ENCODE data around the gene VWA8.
"Not testable (repeated sequence)": the region's sequence is repeated elsewhere in the genome, so short reads cannot be mapped to it uniquely, and the experiment has no call there.

VWA8 gene

DNA sequence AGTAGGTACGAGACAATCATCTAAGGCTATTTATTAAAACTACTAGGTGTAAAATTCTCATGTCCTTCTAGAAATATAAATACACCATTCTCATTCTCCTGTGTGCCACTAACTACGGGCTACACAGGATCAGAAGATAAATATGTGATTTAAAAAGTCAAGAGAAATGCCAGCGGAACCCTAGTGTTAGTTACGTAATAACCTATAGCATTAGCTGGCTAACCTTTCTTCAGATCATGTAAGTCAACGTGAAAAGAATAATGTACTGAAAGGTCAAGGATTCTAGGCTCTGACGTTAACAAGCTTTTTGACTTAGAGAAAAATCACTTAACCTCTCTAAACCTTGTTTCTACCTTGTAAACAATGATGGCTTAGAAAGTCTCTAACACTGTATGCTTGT, 381.7 kb downstream of the VWA8 start:
- DNase-seq: no peak

GRCh38 chr13:41578371-41578770, 382.5 kb downstream of the VWA8 start:
- DNase-seq: no peak

DNA sequence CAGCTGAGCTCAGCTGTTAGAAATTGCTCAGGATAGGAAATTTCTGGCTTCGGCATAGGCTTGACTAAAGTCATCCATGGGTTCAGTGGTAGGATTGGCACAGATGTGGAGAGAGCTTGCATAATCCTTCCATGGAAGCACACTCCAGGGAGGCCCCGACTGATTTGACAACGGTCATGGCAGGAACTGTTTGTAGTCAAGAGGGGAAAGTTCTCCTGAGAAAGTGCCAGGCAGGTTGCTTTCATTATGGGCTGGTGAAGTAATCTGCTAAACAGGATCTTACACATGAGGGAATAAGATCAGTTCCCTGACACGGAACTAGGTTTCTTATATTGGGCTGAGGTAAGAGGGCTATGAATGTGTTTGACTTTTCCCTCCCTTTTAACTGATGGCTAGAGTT, 383.5 kb downstream of the VWA8 start:
- DNase-seq: no peak

GRCh38 chr13:41573640-41574039, 387.3 kb downstream of the VWA8 start:
- DNase-seq: not testable (repeated sequence)

- DNase-seq: not testable (repeated sequence)
Measured at GRCh38 chr13:41571817-41572340, 389.0 kb downstream of the VWA8 start.

DNA sequence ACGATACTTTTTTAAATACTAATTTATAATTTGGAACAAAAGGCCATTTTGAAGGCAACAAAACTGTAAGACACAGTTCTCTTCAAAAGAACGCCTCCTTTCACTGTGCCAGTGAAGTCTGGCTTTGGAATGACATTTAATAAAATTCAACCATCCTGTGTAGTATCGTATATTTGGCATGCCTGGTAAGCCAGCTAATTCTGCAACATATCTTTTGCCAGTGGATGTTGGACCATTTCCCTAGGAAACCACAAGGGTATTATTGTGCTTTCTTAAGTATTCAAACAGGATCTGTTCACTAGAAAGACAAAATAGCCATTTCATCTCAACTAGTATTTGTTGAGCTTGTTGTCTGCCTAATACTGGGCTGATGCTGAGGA, 391.9 kb downstream of the VWA8 start:
- DNase-seq: peak; percentile 40

DNA sequence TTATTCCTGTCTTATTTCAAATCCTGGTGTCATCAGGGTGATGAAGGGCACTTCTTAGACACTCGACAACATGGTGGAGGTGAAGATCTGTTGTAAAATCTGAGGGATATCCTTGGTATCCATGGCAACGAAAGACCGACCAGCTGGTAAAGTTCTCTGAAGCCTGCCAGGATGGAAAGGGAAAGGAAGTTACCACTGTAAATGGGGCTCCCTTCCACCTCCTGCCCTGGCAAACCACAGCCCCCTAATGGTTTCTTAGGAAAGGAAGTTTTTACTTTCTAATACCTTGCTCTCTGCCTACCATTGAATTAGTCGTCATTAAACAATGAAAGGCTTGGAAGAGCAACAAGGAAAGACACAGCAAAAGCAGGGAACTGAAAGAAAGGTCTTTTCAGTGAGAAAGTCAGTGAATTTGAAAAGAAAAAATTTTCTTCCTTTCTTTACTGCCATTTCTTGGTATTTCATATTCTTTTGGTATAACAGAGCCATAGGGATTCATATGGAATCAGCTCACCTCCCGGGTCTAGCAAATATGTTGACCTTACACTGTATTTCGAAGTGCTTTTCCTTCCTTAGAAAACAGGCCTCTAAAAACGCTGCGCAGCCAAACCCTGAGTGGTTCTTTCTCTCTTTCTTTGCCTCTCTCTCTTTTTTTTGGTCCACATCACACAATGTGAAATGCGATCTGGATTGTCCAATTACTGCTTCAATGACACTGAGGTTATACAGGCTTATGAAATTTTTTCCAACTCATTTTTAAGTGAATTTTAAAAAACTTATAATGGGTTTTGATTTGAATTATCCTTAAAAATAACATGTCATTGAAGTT, 392.6 kb downstream of the VWA8 start:
- DNase-seq: no peak

- no peak for DNase-seq
Measured at GRCh38 chr13:41567363-41567762, 393.5 kb downstream of the VWA8 start.

DNA sequence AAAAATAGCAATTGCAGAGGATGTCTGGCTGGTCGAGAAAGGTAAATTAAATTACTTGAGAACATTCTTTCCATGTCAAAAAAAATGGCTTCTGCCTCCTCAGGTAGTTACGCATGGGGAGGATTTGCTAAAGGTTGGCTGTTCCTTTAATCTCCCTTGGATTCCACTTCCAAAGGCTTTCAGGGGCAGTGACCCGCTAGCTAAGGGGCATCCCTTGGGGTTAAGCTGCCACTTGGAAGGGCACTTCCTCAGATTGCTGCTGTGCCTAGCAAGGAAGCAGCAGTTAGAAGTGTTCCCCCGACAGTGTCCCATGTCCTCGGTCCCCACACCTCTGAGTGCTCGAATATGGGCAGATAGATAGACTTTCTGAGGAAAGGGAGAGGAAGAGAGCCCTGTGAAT, 395.1 kb downstream of the VWA8 start:
- no peak for DNase-seq

DNA sequence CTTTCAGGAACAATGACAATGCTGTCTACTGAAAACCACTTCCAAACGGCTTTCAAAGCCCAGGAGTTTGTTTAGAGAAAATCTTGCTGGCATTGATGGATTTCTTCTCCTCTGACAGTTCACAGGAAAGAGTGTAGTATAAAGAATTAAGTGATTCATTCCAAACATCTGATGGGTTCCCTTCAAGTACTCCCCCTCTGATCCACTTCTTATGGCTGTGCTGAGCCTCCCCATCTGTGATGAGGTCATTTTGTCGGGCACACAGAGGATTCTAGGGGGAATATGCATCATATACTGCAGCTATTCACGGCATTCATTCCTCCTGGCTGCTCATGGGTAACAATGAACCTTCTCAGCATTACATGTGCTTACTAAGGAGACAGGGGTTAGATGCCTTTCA, 395.7 kb downstream of the VWA8 start:
- DNase-seq: peak; percentile 96

DNA sequence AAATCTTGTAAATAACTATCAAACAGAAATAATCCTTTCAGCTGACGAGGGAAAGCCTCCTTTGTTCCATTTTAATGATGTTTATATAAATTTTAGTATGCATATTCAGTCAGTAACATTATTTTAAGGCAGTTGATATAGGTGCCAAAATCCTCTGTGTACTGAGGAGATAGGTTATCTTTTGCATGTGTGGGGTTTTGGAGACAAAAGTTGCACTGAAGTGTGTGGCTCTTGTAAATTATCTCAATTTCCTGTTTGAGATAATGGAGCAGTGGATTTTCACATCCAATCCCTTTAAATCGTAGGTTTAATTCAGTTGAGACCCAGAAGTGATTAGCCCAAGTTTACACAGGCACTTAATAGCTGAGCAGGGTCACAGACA, 396.9 kb downstream of the VWA8 start:
- DNase-seq: no peak

DNA sequence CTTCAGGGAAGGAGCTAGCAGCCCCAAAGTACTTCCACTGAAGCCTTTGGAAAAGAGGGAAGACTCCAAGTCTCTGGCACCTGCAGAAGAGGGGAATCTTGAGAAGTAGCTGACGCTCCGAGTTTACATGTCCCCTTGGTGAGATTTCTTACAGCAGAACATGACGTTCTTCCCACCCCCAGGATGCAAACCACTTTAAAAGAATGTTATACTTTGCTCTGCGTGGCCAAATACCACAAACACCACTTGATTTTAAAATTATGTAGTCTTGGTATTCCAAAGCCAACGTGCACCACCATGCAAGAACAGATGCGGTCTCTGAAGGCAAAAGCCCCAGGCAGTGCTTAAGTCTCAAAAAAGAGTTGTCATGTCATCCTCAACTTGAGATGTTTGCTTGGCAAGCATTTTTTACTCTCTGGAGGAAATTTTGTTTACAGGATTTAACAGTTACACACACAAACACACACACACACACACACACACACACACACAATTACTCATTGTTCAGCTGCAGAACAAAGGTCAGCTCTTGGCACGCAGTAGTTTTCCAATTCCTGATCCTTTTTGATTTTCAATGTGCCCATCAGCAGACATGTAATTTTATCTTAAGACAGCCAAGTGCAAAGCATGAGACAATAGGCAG, 397.4 kb downstream of the VWA8 start:
- DNase-seq: peak; percentile 61

GRCh38 chr13:41562541-41563178, 398.2 kb downstream of the VWA8 start:
- no peak for DNase-seq

DNA sequence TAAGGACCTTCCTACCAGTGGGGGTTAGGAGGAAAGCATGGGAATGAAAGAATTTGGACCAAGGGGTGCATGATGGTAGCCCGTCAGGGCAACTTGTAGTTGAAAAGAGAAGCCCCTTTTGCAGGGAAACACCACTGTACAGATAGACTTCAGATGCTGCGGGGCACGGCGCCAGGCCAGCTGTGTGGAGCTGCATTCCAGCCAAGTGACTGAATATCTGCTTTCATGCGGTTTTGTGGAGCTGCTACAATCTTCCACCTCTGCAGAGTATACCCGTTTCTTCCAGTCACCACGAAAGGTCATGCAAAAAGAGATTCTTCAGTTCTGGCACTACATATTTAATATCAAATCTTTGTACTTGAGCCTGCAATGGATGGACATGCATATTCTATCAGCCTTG, 398.8 kb downstream of the VWA8 start:
- peak; percentile 90 for DNase-seq

- DNase-seq: peak; percentile 45
Measured at GRCh38 chr13:41561170-41561569, 399.7 kb downstream of the VWA8 start.

GRCh38 chr13:41558781-41559560, 401.9 kb downstream of the VWA8 start:
- no peak for DNase-seq

- DNase-seq: no peak
Measured at GRCh38 chr13:41557719-41558118, 403.2 kb downstream of the VWA8 start.

GRCh38 chr13:41554626-41555386, 406.1 kb downstream of the VWA8 start:
- no peak for DNase-seq

DNA sequence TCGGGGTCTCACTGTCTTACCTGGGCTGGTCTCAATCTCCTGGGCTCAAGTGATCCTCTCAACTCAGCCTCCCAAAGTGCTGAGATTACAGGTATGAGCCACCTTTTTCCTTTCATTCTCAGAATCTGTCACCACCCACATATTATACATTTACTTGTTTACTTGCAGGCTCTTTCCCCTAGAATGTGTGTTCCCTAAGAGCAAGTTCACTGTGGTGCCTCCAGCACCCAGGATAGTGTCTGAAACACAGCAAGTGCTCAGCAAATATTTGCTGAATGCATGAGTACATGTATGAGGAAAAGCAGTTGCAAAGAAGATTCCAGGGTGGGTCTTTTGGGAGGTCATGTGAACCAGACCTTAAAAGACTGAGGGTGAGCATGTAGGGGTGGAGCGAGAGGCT, 406.7 kb downstream of the VWA8 start:
- DNase-seq: no peak

DNA sequence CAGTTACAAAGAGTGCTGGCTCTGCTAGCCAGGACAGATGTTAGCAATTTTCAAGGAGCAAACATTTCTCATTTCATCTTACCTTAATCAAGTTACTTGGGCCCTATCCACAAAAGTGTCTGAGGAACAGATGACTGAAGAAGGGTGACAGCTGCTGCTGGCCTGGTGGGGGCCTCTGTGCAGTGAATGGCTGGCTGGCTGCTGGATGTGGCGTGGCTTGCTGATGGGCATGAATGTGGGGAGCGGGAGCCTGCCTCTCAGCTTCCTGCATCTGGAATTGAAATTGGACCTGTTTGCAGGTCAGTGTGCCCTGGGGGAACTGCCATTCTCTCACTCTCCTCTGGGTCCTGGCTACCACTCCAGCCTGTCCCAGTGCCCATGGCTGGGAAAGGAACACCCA, 408.9 kb downstream of the VWA8 start:
- DNase-seq: no peak

DNA sequence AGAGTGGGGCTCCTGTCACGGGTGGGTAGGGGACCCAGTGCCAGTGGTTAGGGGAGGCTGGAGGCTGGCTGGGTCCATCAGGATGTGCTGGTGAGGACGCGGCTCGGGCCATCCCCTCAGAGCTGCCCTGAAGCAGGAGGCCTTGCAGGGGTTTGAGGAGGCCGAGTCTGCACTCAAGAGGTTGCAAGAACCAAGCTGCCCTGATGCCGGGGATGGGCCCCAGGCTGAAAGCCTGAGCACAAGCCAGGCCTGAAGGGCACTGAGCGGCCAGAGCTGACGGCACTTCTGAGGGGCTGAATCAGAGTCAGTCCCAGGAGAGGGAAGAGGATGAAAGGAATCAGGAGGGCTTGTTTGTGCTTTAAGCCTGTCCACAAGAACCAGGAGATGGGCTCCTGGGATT, 410.6 kb downstream of the VWA8 start:
- DNase-seq: no peak

DNA sequence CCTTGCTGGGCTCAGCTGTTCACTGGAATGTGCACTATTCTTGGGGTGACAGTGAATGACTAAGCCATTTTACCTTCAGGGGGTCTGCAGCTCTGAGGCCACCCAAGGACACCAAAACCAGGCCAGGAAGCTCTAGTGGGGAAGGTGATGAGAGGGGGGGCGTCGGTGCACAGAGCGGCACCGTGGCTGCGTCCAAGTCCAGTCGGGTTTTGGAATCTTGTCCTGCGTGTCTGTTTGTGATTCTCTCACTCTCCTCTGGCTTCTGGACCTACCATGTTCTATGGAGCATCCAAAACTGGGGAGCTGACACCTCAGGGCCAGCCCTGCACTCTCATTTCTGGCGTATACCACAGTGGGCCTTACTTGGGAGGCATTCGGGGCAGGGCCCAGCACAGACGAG, 411.4 kb downstream of the VWA8 start:
- DNase-seq: no peak
